ENCODE data around the gene OR11L1. TPM values are rescaled to one million over a fixed set of nuclear protein-coding genes. Genes with fewer than 3 reads are reported as not detected.

The OR11L1 gene, protein sequence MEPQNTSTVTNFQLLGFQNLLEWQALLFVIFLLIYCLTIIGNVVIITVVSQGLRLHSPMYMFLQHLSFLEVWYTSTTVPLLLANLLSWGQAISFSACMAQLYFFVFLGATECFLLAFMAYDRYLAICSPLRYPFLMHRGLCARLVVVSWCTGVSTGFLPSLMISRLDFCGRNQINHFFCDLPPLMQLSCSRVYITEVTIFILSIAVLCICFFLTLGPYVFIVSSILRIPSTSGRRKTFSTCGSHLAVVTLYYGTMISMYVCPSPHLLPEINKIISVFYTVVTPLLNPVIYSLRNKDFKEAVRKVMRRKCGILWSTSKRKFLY
- not detected in 2 replicates for total RNA-seq (ENCODE audit: low replicate concordance)

DNA sequence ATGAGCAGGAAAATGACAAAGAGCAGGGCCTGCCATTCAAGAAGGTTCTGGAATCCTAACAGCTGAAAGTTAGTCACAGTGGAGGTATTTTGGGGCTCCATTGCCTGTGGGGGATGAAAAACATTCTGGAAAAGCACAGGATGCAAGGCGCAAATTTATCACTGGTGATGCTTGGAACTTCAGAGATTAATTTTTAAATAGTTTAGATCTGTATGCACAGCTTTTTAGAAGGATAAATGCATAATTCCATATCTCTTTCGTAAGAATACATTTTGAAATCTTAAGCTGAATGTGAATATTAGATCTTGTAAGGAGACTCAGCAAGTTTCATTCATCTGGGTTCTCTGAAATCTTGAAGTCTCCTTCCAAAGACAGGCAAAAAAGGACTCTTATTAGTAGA, at the start of gene OR11L1:
Gene OR11L1, minus strand, starts transcription at position 101 of the 400 bp plus-strand sequence. Its CDS starts 0 bp downstream, at position 101.
- TF ChIP-seq, protein P1, sequence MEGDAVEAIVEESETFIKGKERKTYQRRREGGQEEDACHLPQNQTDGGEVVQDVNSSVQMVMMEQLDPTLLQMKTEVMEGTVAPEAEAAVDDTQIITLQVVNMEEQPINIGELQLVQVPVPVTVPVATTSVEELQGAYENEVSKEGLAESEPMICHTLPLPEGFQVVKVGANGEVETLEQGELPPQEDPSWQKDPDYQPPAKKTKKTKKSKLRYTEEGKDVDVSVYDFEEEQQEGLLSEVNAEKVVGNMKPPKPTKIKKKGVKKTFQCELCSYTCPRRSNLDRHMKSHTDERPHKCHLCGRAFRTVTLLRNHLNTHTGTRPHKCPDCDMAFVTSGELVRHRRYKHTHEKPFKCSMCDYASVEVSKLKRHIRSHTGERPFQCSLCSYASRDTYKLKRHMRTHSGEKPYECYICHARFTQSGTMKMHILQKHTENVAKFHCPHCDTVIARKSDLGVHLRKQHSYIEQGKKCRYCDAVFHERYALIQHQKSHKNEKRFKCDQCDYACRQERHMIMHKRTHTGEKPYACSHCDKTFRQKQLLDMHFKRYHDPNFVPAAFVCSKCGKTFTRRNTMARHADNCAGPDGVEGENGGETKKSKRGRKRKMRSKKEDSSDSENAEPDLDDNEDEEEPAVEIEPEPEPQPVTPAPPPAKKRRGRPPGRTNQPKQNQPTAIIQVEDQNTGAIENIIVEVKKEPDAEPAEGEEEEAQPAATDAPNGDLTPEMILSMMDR (IDR thresholded peaks at IDR 0.05; ENCODE audit: insufficient read depth, low read length) = no peak
- no peak within 1 kb of the TSS for H3K4me3 ChIP-seq (ENCODE audit: low read depth, low read length)
- DNase-seq (ENCODE audit: low read depth) = no peak

DNA sequence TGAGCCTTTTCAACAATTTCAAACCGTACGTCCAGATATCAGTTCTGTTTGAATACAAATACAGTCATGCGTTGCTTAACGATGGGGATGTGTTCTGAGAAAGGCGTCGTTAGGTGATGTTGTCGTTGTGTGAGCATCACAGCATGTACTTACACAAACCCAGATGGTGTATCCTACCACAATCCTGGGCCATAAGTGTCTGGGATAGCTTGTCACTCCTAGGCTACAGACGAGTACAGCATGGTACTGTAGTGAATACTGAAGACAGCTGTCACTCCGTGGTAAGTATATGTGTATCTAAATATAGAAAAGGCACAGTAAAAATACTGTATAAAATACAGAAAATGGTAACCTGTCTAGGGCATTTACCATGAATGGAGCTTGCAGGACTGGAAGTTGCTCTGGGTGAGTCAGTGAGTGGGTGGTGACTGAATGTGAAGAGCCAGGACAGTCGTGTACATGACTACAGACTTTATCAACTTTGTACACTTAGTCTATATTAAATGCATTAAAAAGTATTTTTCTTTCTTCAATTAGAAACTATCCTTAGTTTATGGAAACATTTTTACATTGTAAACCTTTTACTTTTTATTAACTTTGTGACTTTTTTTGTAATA, 43.2 kb upstream of the OR11L1 start:
- TF ChIP-seq, protein P1 (IDR thresholded peaks at IDR 0.05; ENCODE audit: insufficient read depth, low read length) = no peak
- H3K4me3 ChIP-seq (ENCODE audit: low read depth, low read length) = no peak overlapping the region
- DNase-seq (ENCODE audit: low read depth) = no peak

DNA sequence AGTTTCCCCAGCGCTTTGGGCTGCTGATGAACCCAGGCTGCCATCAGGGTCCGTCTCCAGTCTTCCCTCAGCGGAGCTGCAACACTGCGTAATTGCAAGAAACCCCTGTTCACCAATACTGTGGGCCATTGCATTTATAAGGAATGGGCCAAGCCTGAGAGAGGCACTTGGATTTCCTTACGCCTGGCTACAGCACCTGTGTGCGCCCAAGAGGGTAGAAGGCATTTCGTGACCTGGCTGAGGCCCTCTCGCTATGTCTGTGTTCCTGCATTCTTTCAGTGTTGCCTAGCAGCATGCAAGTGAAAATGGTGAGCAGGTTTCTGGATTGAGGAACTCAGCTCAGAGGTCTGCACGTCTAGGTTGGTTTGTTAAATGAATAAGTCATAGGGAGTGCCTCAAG, 41.6 kb upstream of the OR11L1 start:
- DNase-seq (ENCODE audit: low read depth) = no peak
- H3K4me3 ChIP-seq (ENCODE audit: low read depth, low read length) = no peak overlapping the region
- TF ChIP-seq, protein P1 (IDR thresholded peaks at IDR 0.05; ENCODE audit: insufficient read depth, low read length) = no peak

DNA sequence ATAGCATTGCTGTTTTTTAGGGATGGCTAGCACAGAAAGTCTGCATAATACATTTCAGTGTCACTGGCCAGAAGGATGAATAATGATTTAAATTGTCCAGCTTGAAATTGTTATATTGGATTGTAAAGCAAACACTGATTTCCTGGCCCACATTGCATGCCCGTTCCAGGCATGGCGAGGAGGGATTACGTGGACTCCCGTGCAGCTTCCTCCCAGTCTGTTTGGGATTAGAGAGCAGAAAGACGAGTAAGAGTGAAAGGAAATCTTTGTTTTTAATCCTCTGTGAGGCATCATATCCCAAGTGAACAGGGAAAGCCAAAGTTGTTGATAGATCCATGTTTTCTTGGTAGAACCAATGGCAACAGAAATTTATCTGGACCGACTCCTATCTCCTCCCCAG, 23.7 kb upstream of the OR11L1 start:
- DNase-seq (ENCODE audit: low read depth) = peak; percentile 1
- H3K4me3 ChIP-seq (ENCODE audit: low read depth, low read length) = no peak overlapping the region
- TF ChIP-seq, protein P1 (IDR thresholded peaks at IDR 0.05; ENCODE audit: insufficient read depth, low read length) = no peak

DNA sequence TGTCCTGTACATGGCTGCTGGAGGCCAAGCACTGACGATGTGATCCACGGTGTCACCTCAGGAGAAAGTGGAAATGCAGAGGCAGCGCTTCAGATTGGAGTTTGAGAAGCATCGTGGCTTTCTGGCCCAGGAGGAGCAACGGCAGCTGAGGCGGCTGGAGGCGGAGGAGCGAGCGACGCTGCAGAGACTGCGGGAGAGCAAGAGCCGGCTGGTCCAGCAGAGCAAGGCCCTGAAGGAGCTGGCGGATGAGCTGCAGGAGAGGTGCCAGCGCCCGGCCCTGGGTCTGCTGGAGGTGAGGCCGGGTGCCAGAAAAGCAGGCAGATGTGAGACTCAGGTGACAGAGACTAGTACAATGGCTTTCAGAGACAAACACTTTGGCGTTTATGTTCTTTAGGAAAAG, 22.9 kb upstream of the OR11L1 start:
- no peak overlapping the region for H3K4me3 ChIP-seq (ENCODE audit: low read depth, low read length)

DNA sequence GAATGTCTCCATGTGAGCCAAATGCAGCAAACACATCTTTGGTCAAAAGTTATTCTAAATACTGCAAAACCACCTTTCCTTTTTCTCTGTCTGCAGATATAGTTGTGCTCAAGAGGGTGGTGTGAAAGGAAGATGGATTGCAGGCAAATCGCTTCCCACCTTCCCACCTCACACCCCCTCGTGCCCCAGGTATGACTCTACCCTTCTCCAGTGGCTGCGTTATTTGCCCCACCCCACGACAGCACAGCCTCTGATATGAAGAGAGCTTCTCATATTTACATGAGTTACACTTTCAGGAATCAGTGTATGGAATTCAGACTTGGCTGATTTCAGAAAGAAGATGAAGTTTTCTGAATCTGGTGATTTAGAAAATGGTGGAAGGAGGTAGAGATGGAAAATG, 21.1 kb upstream of the OR11L1 start:
- H3K4me3 ChIP-seq (ENCODE audit: low read depth, low read length) = no peak overlapping the region
- no peak for DNase-seq (ENCODE audit: low read depth)
- TF ChIP-seq, protein P1 (IDR thresholded peaks at IDR 0.05; ENCODE audit: insufficient read depth, low read length) = no peak

More for the DNA sequence above, 22.9 kb upstream of the OR11L1 start:
- no peak for DNase-seq (ENCODE audit: low read depth)
- TF ChIP-seq, protein P1 (IDR thresholded peaks at IDR 0.05; ENCODE audit: insufficient read depth, low read length) = no peak
